IPS-NIHi7 (cell line): ENCODE results near the gene PRRG4.
A peak's percentile ranks its signal among the peaks of the same experiment; 100 is the strongest.
"Not testable (repeated sequence)": the region's sequence is repeated elsewhere in the genome, so short reads cannot be mapped to it uniquely, and the experiment has no call there.

Source experiments
- DNase-seq: peaks from one replicate; pipeline ENCODE4 v3.0.0; 2012; ENCODE audit warnings: mixed read lengths; ENCODE audit errors: extremely low spot score

The PRRG4 gene

DNA sequence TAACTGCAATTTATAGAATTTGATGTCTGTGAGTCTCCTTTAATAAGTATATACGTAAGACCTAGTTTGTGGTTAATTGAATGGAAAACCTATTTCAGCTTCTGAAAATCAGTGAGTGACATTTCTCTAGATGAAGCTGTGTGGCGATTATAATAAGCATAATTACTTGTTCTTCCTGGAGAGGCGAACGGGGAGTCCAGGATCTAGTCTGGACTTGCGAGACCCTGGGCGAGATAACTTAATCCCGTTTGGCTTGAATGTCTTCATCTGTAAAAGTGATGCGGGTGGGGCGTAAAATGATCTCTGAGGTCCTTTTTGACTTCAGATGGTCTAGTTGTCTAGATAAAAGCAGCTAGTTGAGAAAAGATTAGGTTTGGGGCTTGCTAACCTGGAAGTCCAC, 1.1 kb downstream of the PRRG4 start:
- no peak for DNase-seq

DNA sequence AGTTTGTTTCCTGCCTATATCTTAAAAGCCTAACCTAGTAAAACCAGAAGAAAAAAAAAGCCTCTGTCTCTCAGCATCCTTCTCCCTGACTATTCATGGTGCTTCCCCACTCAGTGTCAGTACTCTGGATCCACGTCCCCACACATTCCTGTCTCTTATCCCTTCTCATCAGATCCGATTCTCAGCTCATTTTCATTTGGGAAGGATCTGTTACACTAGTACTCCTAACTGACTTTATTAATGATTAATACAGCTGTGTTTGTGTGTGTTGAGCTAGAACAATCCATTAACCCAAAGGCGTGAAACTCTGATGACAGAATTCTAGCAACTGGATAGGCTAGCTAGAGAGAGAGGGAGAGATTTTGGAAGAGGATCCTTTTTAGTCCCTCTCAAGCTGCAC, 1.5 kb downstream of the PRRG4 start:
- no peak for DNase-seq

DNA sequence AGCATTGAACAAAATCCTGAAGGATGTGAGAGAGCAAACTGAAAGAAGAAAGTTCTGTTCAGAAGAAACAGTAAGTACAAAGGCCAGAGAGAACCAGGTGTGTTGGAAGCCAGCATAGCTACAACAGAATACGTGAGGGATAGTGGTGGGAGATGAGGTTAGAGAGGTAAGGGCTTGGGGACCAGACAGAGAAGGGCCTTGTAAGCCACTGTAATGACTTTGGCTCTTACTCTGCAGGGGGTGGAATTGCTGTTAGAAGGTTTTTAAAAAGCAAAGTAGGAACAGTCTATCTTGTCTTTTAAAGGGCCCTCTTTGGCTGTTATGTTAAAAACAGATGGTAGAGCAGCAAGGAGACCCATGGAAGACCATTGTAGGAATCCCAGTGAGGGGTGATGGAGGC, 4.2 kb downstream of the PRRG4 start:
- DNase-seq, result no peak

DNA sequence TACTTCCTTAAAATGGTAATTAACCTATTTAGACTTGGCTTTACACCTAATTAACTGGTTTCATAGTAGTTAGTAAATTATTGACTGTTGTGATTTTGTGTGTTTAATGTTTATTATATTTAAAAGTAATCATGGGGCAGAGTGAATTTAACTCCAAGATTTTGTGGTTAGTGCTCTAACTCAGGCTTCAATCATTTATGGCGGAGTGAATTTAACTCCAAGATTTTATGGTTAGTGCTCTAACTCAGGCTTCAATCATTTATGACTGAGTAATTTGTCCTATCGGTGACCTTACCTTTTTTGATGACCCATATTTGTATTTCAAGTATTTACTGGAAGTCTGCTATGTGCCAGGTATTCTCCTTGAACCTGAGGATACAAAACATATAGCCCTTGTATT, 7.2 kb downstream of the PRRG4 start:
- DNase-seq, result no peak

DNA sequence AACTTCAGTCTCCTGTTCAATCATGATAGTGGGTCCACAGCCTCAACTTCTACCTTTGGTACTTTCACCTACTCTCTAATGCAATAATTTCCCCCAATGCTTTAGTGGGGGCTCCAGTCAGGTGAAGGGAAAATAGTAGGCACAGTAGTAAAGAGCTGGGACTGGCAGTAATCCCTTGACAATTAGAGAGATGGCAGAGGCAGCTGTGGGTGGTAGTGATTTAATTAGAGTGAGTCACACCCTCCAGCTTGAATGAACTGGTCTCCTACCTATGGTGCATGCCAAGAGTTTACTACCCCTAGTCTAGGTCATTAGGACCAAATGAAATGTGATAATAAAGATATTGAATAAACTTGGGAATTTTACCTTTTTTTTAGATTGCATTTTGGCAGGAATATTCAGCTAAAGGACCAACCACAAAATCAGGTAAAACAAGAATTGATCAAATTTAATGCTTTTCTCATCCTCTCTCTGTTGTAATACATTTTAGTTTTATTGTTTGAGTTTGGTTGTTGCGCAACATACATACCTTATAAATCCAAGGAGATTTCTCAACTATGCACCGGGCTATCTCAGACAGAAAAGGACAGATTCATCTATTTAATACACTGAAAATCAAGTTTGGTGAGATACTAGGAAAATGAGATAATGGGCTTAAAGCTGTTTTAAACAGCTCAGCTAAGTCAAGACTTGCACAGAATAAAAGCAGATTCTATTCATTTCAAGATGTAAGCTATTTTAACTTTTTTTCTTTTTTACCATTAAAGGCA, 9.0 kb downstream of the PRRG4 start:
- DNase-seq, result no peak

DNA sequence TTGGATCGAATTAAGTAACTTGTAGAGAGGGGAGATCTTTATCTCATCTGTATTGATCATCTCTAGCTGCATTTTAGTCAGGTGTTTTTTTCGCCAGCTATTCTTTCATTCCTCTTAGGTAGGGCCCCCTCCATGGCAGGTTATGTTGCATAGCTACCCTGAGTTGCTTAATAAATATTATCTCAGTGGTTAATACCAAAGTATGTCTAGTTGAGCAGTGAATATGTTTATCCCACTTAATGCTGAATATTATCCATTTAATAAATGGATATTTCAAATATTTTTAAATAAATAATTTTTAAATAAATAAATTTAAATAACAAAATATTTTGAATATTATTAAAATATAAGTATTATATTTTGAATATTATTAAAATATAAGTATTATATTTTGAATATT, 9.6 kb downstream of the PRRG4 start:
- no peak for DNase-seq

DNA sequence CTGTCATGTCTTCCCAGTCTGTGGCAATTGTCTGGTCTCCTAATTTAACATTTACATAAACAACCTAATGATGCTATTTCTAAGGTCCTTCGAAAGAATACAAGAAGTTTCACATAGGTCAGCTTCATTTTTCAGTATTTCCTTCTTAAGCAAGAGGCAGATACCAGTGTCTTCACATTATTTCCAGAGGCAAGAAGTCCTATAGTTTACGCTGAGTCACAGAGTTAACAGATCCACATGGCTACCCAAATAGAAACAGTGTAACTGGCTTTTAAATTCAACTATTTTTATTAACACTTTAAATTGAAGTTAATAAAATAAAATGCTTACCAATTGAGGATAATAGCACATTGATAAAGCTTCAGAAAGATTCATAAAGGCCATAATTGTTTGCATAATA, 10.9 kb downstream of the PRRG4 start:
- no peak for DNase-seq

DNA sequence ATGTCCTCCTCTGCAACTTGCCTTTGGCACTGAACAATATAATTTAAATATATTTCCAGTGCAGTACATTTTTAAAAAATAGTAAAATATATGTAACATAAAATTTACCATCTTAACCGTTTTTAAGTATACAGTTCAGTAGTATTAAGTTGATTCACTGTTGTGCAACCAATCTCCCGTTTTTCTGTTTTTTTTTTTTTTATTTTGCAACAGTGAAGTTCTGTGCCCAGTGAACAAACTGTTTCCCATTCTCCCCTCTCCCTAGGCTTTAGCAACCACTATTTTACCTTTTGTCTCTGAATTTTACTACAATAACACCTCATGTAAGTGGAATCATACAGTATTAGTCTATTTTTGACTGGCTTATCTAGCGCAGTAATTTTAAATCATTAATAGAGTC, 13.8 kb downstream of the PRRG4 start:
- no peak for DNase-seq

DNA sequence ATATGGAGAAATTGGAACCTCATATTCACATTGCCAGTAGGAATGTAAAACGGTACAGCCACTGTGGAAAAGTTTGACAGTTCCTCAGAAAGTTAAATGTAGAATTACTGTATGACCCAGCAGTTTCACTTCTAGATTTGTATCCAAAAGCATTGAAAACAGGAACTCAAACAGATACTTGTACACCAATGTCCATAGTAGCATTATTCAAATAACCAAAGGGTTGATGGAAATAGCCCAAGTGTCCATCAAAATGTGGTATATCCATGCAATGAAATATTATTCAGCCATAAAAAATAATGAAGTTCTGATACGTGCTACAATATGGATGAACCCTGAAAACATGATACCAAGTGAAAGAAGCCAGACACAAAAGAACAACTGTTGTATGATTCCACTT, 17.8 kb downstream of the PRRG4 start:
- no peak for DNase-seq

DNA sequence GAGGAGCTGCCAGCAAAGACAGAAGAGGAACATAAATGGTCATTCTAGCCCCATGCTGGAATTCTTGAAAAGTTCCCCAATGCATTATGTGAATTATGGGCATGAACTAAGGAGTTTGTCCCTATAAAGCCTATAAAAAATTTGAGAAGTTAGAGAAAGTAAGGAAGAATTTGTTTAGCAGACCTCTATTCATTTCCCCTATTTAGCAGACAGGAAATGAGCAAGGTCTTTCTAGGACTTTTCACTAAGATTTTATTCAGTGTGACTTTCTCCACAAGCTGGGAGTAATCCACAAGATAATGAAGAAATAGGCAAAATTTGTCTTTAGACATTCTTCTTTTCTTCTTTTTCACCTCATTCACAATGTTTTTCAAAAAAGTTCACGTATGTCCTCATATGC, 20.0 kb downstream of the PRRG4 start:
- no peak for DNase-seq

DNA sequence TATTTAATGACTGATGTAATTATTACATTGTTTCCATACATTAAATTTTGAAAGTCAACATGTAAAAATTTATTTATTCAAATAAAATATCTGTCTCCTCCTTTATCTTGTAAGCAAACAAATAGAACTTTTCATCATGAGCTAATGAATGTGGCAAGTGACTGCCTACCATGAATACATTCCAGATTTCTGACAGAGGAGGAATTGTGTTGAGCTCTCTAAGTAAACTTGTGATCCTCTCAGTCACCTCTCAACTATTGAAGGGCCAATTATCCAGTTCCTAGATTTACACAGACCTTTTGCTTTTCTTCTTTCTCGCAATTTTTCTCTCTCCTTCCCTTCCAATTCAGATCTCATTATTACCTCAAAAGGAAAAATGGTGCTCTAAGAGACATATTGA, 21.5 kb downstream of the PRRG4 start:
- no peak for DNase-seq

DNA sequence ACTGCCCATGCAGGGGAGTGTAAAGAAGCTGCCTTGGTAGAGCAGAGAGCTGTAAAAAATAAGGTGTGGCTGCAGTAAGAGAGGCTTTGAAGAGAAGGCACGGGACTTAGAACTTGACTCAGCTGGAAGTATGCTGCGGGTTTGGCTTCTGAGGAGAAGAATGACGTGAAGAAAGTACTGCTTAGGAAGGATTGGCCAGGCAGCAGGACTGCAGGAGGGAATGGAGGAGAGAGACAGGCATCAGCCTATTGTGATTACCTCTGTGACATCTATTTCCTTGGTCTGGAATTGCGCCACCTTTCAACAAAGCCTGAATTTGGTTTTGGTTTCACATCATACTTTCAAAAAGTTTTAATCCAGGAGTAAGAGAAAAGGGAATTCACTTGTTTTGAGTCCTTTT, 22.5 kb downstream of the PRRG4 start:
- DNase-seq, result peak; percentile 14

DNA sequence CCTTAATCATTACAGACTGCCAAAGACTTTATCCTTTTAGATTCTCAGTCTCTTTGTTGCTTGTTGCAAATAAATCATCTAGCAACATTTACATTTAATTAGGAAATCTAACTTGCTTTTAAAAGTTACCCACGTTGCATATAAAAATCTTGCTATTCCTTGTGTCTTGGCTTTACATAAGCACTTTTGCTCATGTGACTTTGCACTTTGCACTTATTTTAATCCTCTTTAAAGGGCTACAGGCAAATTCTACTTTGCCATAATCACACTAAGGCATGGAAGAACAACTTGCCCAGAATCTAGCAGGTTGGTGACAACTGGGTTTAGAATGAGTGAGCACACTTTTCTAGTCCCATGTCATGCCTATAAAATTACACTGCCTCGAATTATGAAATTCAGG, 25.9 kb downstream of the PRRG4 start:
- no peak for DNase-seq

DNA sequence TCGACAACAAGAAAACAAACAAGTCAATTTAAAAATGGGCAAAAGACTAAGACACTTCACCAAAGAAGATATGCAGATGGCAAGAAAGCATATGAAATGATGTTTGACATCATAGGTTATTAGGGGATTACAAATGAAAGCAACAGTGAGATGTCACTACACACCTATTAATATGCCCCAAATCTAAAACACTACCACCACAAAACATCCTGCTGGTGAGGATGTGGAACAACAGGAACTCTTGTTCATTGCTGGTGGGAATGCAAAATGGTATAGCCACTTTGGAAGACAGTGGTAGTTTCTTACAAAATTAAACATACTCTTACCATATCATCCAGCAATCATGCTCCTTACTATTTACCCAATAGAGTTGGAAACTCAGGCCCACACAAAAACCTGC, 29.0 kb downstream of the PRRG4 start:
- no peak for DNase-seq

DNA sequence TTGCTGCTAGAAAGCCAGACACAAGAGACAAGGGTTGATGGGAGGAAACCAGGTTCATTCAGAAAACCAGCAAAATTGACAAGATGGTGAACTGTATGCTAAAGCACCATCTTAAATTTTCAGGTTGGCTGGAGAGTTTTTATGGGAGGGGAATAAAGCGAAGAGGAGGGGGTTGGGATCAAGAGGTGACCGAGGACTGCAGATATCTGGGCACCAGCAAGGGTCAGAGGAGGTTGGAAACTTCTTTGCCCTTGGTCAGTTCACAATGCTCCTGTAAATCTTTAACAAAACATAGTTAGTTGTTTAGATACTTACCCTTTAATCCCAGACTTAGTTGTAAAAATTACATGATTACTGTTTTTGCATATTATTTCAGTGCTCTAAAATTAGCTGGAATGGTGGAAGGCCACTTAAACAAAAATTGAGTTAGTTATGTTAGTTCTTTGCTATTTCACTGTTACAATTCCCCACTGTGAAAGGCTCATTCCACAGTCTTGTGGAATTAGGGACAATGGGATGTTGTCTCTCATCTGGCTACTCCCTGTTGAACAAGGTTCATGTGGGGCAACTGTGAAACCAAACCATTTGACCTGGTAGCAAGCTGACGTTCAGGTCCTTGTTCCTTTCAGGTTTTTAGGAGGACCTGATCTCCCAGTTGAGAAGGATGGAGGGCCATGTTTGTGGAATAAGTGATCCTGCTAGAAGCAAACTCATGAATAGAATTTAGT, 32.3 kb downstream of the PRRG4 start:
- no peak for DNase-seq

DNA sequence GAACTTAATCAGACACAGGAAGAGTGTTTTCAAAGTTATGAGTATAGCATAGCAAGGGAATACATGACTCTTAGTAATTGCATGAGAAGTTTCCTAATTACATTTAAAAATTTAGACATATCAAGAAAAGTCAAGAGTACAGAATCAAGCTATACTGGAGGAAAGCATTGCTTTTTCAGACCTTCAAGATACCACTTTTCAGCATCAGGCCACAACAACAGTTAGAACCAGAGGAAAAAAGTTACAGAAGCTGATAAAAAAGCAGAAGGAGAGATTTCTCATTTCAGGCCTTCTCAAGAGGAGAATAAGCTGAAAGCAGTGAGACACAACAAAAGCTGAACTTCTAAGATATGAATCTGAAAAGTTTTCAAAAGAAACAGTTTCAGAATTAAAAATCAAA, 34.8 kb downstream of the PRRG4 start:
- no peak for DNase-seq

DNA sequence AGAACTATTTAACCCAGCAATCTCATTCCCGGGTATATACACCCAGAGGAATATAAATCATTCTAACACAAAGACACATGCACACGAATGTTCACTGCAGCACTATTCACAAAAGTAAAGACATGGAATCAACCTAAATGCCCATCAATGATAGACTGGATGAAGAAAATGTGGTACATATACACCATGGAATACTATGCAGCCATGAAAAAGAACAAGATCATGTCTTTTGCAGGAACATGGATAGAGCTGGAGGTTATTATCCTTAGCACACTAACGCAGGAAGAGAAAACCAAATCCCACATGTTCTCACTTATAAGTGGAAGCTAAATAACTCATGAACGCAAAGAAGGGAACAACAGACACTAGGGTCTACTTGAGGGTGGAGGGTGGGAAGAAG, 39.0 kb downstream of the PRRG4 start:
- not testable (repeated sequence) for DNase-seq

DNA sequence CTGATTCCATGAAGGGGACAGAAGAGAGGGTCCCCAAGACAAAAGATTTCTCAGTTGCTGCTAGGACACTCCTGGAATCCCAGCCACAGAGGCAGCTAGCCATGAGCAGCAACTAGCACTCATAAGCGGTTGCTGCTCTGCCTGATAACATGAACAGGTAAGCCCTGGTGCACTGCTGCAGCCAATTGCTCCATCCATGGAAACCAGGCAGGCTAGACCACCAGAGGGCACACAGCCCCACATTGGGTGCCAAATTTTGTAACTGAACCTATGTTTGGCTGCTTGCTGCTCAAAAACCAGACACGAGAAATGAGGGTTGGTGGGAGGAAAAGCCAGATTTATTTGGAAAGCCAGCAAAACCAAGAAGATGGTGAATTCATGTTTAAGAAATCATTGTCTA, 40.9 kb downstream of the PRRG4 start:
- peak; percentile 71 for DNase-seq

DNA sequence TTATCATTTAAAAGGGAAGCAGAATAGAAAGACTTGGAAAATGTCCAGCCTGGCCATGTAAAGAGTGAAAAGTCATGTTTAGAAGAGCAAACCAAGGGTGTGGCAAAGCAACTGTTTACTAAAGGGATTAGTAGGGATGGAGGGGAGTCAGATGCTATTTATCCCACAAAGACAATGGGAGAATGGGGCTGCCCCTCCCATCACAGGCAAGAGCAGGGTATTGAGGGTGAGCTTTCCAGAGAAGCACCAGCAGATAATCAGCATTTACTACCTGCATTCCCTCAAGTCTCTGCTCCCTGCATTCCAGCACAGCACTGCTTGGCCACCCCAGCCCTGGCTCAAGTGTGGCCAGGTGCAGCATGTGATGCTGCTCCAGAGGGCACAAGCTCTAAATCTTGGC, 44.4 kb downstream of the PRRG4 start:
- no peak for DNase-seq

DNA sequence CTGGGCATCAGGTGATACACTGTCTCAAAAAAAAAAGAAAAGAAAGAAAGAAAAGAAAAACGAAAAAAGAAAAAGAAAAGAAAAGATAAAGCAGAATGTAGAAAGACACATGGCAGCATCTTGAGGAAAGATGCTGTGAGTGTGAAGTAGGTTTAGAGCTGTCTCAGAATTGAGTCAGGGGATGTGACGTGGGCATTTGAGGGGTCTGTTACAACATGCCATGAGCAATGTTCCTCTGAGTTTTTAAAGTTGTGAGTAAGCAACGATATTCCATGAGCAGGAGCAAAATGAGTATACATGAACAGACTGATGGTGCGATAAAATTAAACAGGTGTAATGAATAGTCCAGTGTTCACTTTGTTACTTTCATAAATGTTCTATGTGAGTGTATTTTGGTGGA, 51.6 kb downstream of the PRRG4 start:
- no peak for DNase-seq

DNA sequence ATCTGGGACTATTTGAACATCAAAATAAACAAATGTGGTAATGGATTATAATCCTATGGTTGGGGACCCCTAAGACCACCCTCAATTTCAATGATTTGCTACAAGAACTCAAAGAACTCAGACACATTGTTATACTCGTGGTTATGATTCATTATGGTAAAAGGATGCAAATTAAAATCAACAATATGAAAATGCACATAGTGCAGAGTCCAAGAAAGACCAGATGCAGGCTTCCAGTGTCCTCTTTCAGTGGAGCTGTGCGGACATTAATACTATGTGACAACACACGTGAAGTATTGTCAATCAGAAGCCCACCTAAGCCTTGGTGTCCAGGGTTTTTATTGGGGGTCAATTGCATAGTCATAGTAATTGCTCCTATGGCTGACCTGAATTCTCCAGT, 53.7 kb downstream of the PRRG4 start:
- no peak for DNase-seq

DNA sequence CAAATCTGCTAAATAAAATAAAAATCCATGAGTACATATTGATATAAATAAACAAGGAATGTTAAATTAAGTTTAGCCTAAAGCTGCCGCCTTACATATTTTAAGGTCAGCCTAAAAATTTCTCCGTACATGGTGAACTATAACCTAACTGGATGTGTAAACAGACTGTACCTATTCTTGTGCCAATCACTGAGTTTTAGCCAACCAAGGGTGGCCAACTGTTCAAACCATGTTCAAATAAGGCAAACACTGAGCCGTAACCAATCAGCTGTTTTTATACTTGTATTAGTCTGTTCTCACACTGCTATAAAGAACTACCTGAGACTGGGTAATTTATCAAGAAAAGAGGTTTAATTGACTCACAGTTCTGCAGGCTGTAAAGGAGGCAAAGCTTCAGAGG, 54.3 kb downstream of the PRRG4 start:
- no peak for DNase-seq

DNA sequence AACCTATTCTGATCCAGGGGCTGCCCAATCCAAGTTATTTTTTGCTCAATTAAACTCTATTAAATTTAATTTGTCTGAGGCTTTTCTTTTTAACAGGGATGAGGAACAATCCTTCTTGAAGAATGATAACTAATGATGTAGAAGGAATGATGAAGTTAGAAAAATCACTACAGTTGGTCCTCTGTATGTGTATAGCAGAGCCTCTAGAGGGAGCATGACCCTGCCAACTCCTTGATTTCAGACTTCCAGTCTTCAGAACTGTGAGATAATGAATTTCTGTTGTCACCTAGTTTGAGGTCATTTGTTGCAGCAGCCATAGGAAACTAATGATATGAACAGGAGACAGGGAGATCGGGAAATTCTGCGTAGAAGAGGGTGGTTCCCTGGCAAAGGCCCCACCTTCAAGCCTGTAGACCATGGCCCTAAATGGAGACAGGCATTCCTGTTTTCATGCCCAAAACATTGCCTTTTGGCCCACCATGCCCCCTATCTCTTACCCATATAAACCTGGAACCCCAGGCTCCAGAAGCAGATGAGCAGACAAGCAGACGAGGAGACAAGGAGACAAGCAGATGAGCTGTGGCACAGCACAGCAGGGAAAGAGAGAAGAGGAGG, 55.1 kb downstream of the PRRG4 start:
- DNase-seq, result peak; percentile 25
